Measurements from ENCODE around the gene TBC1D21. TPM values are rescaled to one million over a fixed set of nuclear protein-coding genes. Genes with fewer than 3 reads are reported as not detected.

The TBC1D21 gene
- total RNA-seq, 1 donor from 2014 or later: not detected

DNA sequence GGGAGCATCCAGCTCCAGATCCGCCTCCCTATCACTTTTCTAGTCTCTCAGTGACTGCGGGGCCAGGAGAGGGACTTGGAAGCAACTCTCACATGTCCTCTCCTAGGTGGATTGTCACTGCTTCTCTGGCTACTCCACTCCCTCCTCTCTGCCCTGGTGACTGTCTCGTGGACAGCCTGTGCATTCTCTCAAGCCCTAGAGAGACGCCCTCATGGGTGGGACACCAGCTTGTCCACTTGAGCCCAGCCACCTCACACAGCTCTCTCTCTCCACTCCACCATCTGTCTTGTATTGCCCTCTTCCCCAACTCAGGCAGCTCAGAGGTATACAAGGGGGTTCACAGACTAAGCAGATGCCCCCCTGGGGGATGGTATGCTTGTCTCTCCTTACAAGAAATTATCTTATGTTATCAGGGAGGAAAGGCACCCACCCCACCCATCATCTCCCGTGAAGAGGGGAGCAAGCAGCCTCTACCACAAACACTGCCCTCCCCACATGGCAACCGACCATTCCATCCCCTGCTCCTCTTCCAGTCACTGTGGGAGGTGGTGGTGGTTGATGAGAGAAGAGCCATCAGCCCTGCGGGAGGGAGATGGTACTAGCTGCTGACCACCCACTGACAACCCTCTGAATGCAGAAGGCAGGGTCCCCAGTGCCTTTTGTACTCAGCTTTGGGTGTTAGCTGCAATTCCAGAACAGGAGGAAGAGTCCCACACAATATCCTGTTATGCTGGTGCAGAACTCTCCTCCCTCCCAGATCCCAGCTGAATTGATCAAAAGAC, 37.3 kb downstream of the TBC1D21 start:
- Mint-ChIP-seq H3K4me1 (ENCODE audit: low read depth) (peaks cover 6% of the 10 kb centered on the region), H3K9me3 (ENCODE audit: low read depth) (no peaks in the 10 kb centered on the region), H3K36me3 (ENCODE audit: insufficient read depth) (peaks cover 2% of the 10 kb centered on the region), H3K27me3 (peaks cover 10% of the 10 kb centered on the region), H3K27ac (no peak overlapping the region), H3K4me3 (ENCODE audit: low read depth) (no peak overlapping the region)
- DNase-seq (ENCODE audit: low spot score, unreplicated experiment): no peak
- TF ChIP-seq, protein P1, sequence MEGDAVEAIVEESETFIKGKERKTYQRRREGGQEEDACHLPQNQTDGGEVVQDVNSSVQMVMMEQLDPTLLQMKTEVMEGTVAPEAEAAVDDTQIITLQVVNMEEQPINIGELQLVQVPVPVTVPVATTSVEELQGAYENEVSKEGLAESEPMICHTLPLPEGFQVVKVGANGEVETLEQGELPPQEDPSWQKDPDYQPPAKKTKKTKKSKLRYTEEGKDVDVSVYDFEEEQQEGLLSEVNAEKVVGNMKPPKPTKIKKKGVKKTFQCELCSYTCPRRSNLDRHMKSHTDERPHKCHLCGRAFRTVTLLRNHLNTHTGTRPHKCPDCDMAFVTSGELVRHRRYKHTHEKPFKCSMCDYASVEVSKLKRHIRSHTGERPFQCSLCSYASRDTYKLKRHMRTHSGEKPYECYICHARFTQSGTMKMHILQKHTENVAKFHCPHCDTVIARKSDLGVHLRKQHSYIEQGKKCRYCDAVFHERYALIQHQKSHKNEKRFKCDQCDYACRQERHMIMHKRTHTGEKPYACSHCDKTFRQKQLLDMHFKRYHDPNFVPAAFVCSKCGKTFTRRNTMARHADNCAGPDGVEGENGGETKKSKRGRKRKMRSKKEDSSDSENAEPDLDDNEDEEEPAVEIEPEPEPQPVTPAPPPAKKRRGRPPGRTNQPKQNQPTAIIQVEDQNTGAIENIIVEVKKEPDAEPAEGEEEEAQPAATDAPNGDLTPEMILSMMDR (IDR thresholded peaks at IDR 0.05; ENCODE audit: unreplicated experiment): no peak

GRCh38 chr15:73912030-73912596, 38.7 kb downstream of the TBC1D21 start:
- H3K27me3 Mint-ChIP-seq: peaks cover 5% of the 10 kb centered on the region
- no peak for DNase-seq (ENCODE audit: low spot score, unreplicated experiment)
- peaks cover 6% of the 10 kb centered on the region for H3K4me1 Mint-ChIP-seq (ENCODE audit: low read depth)
- H3K27ac Mint-ChIP-seq: no peak overlapping the region
- TF ChIP-seq, protein P1 (IDR thresholded peaks at IDR 0.05; ENCODE audit: unreplicated experiment): no peak
- peaks cover 5% of the 10 kb centered on the region for H3K9me3 Mint-ChIP-seq (ENCODE audit: low read depth)
- H3K4me3 Mint-ChIP-seq (ENCODE audit: low read depth): no peak overlapping the region
- H3K36me3 Mint-ChIP-seq (ENCODE audit: insufficient read depth): peaks cover 4% of the 10 kb centered on the region

DNA sequence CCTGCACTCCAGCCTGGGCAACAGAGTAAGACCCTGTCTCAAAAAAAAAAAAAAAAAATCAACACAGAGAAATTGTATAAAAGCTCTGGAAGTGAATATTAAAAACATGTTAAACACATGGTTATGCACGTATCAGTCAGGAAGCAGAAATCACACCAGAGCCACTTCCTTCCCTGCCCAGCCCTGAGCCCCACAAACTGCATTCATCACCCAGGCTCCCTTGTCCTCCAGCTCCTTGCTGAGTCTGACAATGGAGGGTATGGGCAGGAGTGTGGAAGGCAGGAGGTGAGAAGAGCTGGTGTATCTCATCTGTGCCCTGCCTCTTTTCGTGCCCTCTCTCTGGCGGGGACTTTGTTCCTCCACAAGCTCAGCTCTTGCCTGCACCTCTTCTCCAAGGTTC, 40.8 kb downstream of the TBC1D21 start:
- Mint-ChIP-seq H3K4me1 (ENCODE audit: low read depth) (peaks cover 6% of the 10 kb centered on the region), H3K9me3 (ENCODE audit: low read depth) (peaks cover 18% of the 10 kb centered on the region), H3K36me3 (ENCODE audit: insufficient read depth) (peaks cover 20% of the 10 kb centered on the region), H3K4me3 (ENCODE audit: low read depth) (no peak overlapping the region), H3K27ac (no peak overlapping the region), H3K27me3 (no peaks in the 10 kb centered on the region)
- TF ChIP-seq, protein P1 (IDR thresholded peaks at IDR 0.05; ENCODE audit: unreplicated experiment): no peak
- DNase-seq (ENCODE audit: low spot score, unreplicated experiment): no peak

DNA sequence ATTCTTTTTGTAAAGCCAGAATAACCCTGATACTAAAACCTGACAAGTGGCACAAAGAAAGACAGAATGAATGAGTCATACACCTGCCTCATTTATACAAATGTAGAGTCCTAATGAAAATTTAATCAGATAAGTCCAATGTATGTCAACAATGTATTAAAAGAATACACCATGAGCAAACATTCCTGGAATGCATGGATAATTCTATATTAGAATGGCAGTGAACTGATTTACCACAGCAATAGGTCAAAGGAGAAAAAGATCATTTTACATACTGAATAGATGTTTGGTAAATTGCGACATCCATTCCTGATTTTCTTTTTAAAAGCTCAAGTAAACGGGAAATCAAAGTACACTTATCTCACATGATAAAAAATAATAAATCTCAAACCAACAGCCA, 41.7 kb downstream of the TBC1D21 start:
- H3K27me3 Mint-ChIP-seq: no peaks in the 10 kb centered on the region
- no peak overlapping the region for H3K27ac Mint-ChIP-seq
- H3K9me3 Mint-ChIP-seq (ENCODE audit: low read depth): peaks cover 18% of the 10 kb centered on the region
- H3K4me3 Mint-ChIP-seq (ENCODE audit: low read depth): no peak overlapping the region
- H3K4me1 Mint-ChIP-seq (ENCODE audit: low read depth): peaks cover 6% of the 10 kb centered on the region
- TF ChIP-seq, protein P1 (IDR thresholded peaks at IDR 0.05; ENCODE audit: unreplicated experiment): no peak
- no peak for DNase-seq (ENCODE audit: low spot score, unreplicated experiment)
- H3K36me3 Mint-ChIP-seq (ENCODE audit: insufficient read depth): peaks cover 20% of the 10 kb centered on the region

GRCh38 chr15:73918784-73919183, 45.4 kb downstream of the TBC1D21 start:
- peaks cover 20% of the 10 kb centered on the region for H3K36me3 Mint-ChIP-seq (ENCODE audit: insufficient read depth)
- no peak overlapping the region for H3K27ac Mint-ChIP-seq
- no peak for DNase-seq (ENCODE audit: low spot score, unreplicated experiment)
- TF ChIP-seq, protein P1 (IDR thresholded peaks at IDR 0.05; ENCODE audit: unreplicated experiment): no peak
- no peak overlapping the region for H3K4me3 Mint-ChIP-seq (ENCODE audit: low read depth)
- peaks cover 14% of the 10 kb centered on the region for H3K27me3 Mint-ChIP-seq
- H3K9me3 Mint-ChIP-seq (ENCODE audit: low read depth): peaks cover 18% of the 10 kb centered on the region
- H3K4me1 Mint-ChIP-seq (ENCODE audit: low read depth): peaks cover 10% of the 10 kb centered on the region

Measured in progenitor cell of endocrine pancreas (in vitro differentiated cells).